BE2C (cell line): ENCODE results near the gene NEUROG1.
"Not testable (repeated sequence)": the region's sequence is repeated elsewhere in the genome, so short reads cannot be mapped to it uniquely, and the experiment has no call there.

Experiments
- DNase-seq: peaks from one replicate; pipeline ENCODE4 v3.0.0-alpha.2; 2020
- H3K27me3 ChIP-seq: fragments of 250-450 bp; sonication (Bioruptor Pico); 2 replicates; pipeline ENCODE4 v1.5.1; 2020; ENCODE audit warnings: mild to moderate bottlenecking
- H3K36me3 ChIP-seq: fragments of 250-450 bp; sonication (Bioruptor Pico); 2 replicates; pipeline ENCODE4 v1.5.1; 2020; ENCODE audit warnings: mild to moderate bottlenecking
- H3K4me1 ChIP-seq: fragments of 250-450 bp; sonication (Bioruptor Pico); 2 replicates; pipeline ENCODE4 v1.5.1; 2020
- H3K4me3 ChIP-seq: 2 replicates; pipeline ENCODE4 v1.5.1; 2011; ENCODE audit warnings: low read depth, low read length
- H3K9me3 ChIP-seq: fragments of 250-450 bp; sonication (Bioruptor Pico); 2 replicates; pipeline ENCODE4 v1.5.1; 2020
- TF ChIP-seq, protein P1 (sequence below): IDR thresholded peaks from 2 replicates; pipeline ENCODE4 v1.5.1; 2012; ENCODE audit warnings: mild to moderate bottlenecking, low read depth, low read length

The NEUROG1 gene

DNA sequence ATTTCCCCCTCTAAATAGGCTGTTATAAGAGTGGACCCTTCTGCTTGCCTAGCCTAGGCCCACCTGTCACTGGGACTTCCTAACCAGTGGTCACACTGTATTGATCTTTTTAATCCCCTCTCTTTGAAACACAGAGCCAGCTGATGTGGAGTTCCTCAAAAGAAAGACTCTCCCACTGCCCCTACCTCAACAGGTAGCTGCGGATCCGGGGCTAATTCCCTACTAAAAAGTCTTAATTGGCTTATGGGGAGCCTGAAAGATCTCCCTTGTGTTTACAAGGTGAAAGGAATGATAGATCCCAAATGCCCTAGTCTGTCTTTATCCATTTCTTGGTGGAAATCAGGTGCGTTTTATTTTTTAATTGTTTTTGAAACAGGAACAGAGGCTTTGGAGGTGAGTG is 2.0 kb downstream of the NEUROG1 start:
- no peaks in the 10 kb centered on the region for H3K4me1 ChIP-seq
- H3K27me3 ChIP-seq, result peaks cover 84% of the 10 kb centered on the region
- DNase-seq, result no peak
- H3K9me3 ChIP-seq, result no peaks in the 10 kb centered on the region
- no peaks in the 10 kb centered on the region for H3K36me3 ChIP-seq
- TF ChIP-seq, protein P1, sequence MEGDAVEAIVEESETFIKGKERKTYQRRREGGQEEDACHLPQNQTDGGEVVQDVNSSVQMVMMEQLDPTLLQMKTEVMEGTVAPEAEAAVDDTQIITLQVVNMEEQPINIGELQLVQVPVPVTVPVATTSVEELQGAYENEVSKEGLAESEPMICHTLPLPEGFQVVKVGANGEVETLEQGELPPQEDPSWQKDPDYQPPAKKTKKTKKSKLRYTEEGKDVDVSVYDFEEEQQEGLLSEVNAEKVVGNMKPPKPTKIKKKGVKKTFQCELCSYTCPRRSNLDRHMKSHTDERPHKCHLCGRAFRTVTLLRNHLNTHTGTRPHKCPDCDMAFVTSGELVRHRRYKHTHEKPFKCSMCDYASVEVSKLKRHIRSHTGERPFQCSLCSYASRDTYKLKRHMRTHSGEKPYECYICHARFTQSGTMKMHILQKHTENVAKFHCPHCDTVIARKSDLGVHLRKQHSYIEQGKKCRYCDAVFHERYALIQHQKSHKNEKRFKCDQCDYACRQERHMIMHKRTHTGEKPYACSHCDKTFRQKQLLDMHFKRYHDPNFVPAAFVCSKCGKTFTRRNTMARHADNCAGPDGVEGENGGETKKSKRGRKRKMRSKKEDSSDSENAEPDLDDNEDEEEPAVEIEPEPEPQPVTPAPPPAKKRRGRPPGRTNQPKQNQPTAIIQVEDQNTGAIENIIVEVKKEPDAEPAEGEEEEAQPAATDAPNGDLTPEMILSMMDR, result no peak
- no peak overlapping the region for H3K4me3 ChIP-seq

DNA sequence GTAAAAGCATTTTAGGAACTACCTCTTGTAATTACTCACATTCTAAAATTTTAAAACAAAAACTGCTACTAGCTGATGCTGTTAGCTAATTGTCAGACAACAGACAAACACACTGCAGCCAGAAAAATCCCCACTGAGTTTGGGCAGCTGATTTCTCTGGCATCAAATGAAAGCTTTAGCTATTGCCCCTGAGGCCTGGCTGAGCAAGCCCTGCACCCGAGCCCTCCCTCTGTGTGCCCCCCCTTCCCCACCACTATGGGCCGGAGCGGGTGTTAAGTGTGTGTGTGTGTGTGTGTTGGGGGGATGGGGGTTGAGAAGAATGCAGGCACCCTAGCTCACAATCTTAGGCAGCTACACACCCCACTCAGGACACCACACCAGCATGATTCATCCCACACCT is 2.4 kb downstream of the NEUROG1 start:
- no peak for DNase-seq
- Histone ChIP-seq H3K27me3 (peaks cover 83% of the 10 kb centered on the region), H3K9me3 (no peaks in the 10 kb centered on the region), H3K4me1 (no peaks in the 10 kb centered on the region), H3K36me3 (no peaks in the 10 kb centered on the region), H3K4me3 (no peak overlapping the region)
- TF ChIP-seq, protein P1, result no peak

DNA sequence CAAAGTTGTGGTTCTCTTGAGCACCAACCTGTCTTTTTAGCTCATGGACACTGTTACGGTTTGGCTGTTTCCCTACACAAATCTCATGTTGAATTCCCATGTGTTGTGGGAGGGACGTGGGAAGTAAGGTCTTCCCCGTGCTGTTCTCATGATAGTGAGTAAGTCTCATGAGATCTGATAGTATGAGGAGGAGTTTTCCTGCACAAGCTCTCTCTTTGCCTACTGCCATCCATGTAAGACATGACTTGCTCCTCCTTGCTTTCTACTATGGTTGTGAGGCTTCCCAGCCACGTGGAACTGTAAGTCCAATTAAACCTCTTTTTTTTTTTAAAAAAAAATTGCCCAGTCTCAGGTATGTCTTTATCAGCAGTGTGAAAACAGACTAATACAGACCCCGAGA is 6.2 kb downstream of the NEUROG1 start:
- H3K9me3 ChIP-seq, H3K36me3 ChIP-seq, H3K4me3 ChIP-seq, DNase-seq, H3K4me1 ChIP-seq: not testable (repeated sequence)
- H3K27me3 ChIP-seq, result peaks cover 56% of the 10 kb centered on the region

DNA sequence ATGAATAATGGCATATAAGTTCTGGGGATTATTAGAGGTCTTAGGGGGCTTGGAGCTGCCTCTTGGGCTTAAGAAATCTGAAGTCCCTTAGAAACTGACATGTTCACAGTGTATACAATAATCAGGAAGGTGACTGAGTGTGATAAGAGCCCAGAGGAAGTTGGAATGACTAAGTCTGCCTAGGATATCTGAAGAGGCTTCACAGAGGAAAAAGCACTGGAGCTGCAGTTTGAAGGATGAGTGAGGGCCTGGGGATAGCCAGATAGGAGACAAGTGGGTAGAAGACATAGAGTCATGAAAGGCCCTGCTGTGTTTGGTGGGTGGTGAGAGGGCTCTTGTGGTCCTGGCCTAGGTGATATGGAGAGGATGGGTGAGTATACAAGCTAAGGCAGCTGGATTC is 8.8 kb downstream of the NEUROG1 start:
- Histone ChIP-seq H3K36me3 (no peaks in the 10 kb centered on the region), H3K9me3 (no peaks in the 10 kb centered on the region), H3K4me1 (no peaks in the 10 kb centered on the region), H3K4me3 (no peak overlapping the region), H3K27me3 (peaks cover 31% of the 10 kb centered on the region)
- TF ChIP-seq, protein P1, result no peak
- no peak for DNase-seq

DNA sequence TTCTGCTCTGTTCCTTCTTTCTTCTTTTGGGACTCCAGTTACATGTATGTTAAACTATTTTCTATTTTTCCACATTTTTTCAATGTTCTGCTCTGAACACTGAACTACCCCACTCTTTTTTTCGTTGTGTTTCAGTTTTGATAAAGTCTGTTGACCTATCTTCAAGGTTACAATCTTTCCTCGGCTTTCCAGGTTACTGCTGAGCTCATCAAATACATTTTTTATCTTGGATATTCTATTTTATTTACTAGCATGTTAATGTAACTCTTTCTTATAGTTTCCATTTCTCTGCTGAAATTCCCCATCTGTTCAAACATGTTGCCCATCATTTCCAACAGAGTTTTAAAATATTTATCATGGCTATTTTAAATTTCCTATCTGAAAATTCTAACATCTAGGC is 13.8 kb downstream of the NEUROG1 start:
- no peak for DNase-seq
- TF ChIP-seq, protein P1, result no peak
- no peaks in the 10 kb centered on the region for H3K36me3 ChIP-seq
- H3K4me3 ChIP-seq, result no peak overlapping the region
- no peaks in the 10 kb centered on the region; the same call in 1 of the 2 replicates for H3K9me3 ChIP-seq
- H3K4me1 ChIP-seq, result no peaks in the 10 kb centered on the region
- peaks cover 14% of the 10 kb centered on the region for H3K27me3 ChIP-seq

DNA sequence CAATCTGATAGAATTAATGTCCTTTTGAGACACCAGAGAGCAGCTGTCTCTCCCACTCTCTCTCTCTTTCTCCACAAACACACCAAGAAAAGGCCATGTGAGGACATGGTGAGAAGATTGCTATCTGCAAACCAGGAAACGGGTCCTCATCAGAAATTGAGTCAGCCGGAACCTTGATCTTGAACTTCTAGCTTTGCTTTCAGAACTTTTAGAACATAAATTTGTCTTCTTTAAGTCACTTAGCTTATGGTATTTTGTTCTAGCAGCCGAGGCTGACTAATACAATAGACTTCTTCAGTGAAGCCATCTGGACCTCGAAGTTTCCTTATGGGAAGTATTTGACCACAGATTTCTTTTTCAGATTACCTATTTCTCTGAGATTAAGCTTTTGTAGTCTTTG is 18.1 kb downstream of the NEUROG1 start:
- no peak overlapping the region for H3K4me3 ChIP-seq
- H3K36me3 ChIP-seq, result no peaks in the 10 kb centered on the region
- TF ChIP-seq, protein P1, result no peak
- no peak for DNase-seq
- peaks cover 14% of the 10 kb centered on the region for H3K27me3 ChIP-seq
- no peaks in the 10 kb centered on the region; the same call in 1 of the 2 replicates for H3K9me3 ChIP-seq
- no peaks in the 10 kb centered on the region for H3K4me1 ChIP-seq

DNA sequence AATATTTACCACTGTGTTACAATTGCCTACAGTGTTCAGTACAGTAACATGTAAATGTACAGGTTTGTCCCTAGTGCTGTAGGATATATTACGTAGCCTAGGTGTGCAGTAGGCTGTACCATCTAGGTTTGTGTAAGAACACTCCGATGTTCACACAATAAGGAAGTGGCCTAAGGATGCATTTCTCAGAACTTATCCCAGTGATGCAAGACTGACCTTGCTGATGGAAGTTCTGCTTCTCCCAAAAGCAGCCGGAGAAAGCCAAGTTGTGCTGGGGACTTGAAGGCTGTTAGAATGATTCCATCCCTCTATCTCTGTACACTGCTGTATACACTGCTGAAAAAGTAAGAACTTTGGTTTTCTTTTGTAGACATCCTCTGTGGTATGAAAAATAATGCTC is 21.6 kb downstream of the NEUROG1 start:
- peaks cover 20% of the 10 kb centered on the region for H3K27me3 ChIP-seq
- TF ChIP-seq, protein P1, result no peak
- no peak overlapping the region for H3K4me3 ChIP-seq
- H3K4me1 ChIP-seq, result no peaks in the 10 kb centered on the region
- H3K9me3 ChIP-seq, result no peaks in the 10 kb centered on the region
- no peak for DNase-seq
- H3K36me3 ChIP-seq, result no peaks in the 10 kb centered on the region
